PC-3 (cell line): Measurements from ENCODE around the gene CRABP2. TPM values are rescaled to one million over a fixed set of nuclear protein-coding genes. Genes with fewer than 3 reads are reported as not detected.
A peak's percentile ranks its signal among the peaks of the same experiment; 100 is the strongest.

Experiments
- ATAC-seq: fragments of 200-7000 bp; cut with Tn5 transposase; 2 replicates; pipeline ENCODE4 v1.9.1; 2020; ENCODE audit warnings: mild to moderate bottlenecking, moderate library complexity
- BruUV-seq: library from RNA; stranded (reverse); fragments of 400-500 nt; replicated peaks from 2 replicates; lab custom pipeline; 2021; lab: Mats Ljungman, UMichigan
- CTCF ChIA-PET: fragments of 300-600 bp; sonication (Branson Sonifier 250); formaldehyde crosslinking; loops from one replicate; lab custom pipeline; 2022; ENCODE audit warnings: antibody characterized with exemption; lab: Charles Lee
- POLR2A ChIA-PET: fragments of 300-600 bp; sonication (Branson Sonifier 250); formaldehyde crosslinking; loops from one replicate; lab custom pipeline; 2022; ENCODE audit warnings: antibody characterized with exemption; ENCODE audit not compliant: unreplicated experiment; lab: Charles Lee
- DNase-seq: peaks from one replicate; pipeline ENCODE4 v3.0.0-alpha.2; 2015
- H2AFZ ChIP-seq: fragments of 300-600 bp; sonication (generic); 2 replicates; pipeline ENCODE4 v1.6.0; 2016; ENCODE audit warnings: antibody characterized with exemption, low read length
- H3F3A ChIP-seq: fragments of 300-600 bp; sonication (generic); one replicate; pipeline ENCODE4 v1.6.0; 2017; ENCODE audit warnings: antibody characterized with exemption, low read length, control low read depth, mild to moderate bottlenecking; ENCODE audit not compliant: unreplicated experiment
- H3K27ac ChIP-seq: fragments of 300-600 bp; sonication (generic); 2 replicates; pipeline ENCODE4 v1.5.1; 2016; ENCODE audit warnings: mild to moderate bottlenecking, low read length
- H3K27me3 ChIP-seq: fragments of 300-600 bp; sonication (generic); 2 replicates; pipeline ENCODE4 v1.6.1; 2016; ENCODE audit warnings: low read length, mixed read lengths
- H3K36me3 ChIP-seq: fragments of 300-600 bp; sonication (generic); 2 replicates; pipeline ENCODE4 v1.6.1; 2016; ENCODE audit warnings: low read depth, mixed run types, low read length, mixed read lengths
- H3K4me1 ChIP-seq: fragments of 300-600 bp; sonication (generic); 2 replicates; pipeline ENCODE4 v1.5.1; 2016; ENCODE audit warnings: low read length; ENCODE audit not compliant: insufficient read depth
- H3K4me2 ChIP-seq: fragments of 300-600 bp; sonication (generic); 2 replicates; pipeline ENCODE4 v1.6.0; 2016; ENCODE audit warnings: low read length
- H3K4me3 ChIP-seq: fragments of 300-600 bp; sonication (generic); 2 replicates; pipeline ENCODE4 v1.5.1; 2016; ENCODE audit warnings: mild to moderate bottlenecking, low read length, mixed read lengths
- H3K79me2 ChIP-seq: fragments of 300-600 bp; sonication (generic); 2 replicates; pipeline ENCODE4 v1.6.1; 2017; ENCODE audit warnings: low read length, mixed read lengths
- H3K9ac ChIP-seq: fragments of 300-600 bp; sonication (generic); 2 replicates; pipeline ENCODE4 v1.6.0; 2016; ENCODE audit warnings: mild to moderate bottlenecking, low read length
- H3K9me2 ChIP-seq: fragments of 300-600 bp; sonication (generic); replicated peaks from 2 replicates; pipeline ENCODE4 v1.6.1; 2016; ENCODE audit warnings: mixed run types, low read length, mixed read lengths
- H3K9me3 ChIP-seq: fragments of 300-600 bp; sonication (generic); 2 replicates; pipeline ENCODE4 v1.6.1; 2016; ENCODE audit warnings: low read length, mixed read lengths
- H4K20me1 ChIP-seq: fragments of 300-600 bp; sonication (generic); 2 replicates; pipeline ENCODE4 v1.6.1; 2016; ENCODE audit warnings: low read length, mixed read lengths
- CTCF ChIP-seq: fragments of 300-600 bp; sonication (generic); conservative IDR thresholded peaks from 2 replicates; pipeline ENCODE4 v1.5.1; 2017; ENCODE audit warnings: antibody characterized with exemption, low read depth, mild to moderate bottlenecking, low read length
- EZH2 ChIP-seq: fragments of 300-600 bp; sonication (generic); IDR thresholded peaks from one replicate; pipeline ENCODE4 v1.6.1; 2017; ENCODE audit warnings: antibody characterized with exemption, mild to moderate bottlenecking, low read length; ENCODE audit not compliant: unreplicated experiment
- EZH2phosphoT487 ChIP-seq: fragments of 300-600 bp; sonication (generic); IDR thresholded peaks from 2 replicates; pipeline ENCODE4 v1.6.1; 2018; ENCODE audit warnings: mild to moderate bottlenecking, antibody characterized with exemption, low read length, borderline replicate concordance
- intact Hi-C: fragments of 100-400 bp; cut with micrococcal nuclease; formaldehyde crosslinking; loops from 2 replicates; pipeline ENCODE4 v1.9.0; 2023
- total RNA-seq: library from RNA; depleted of rRNA; stranded (reverse); fragments of >200 nt; gene quantifications from 2 replicates; pipeline ENCODE4 v1.2.3, GENCODE V29; 2014

CRABP2 gene
- total RNA-seq, 1 experiment from 2014 or later: 120 TPM

- intact Hi-C loops: no loop called here
- Histone ChIP-seq H3K36me3 (no peaks in the 10 kb centered on the region; the same call in 1 of the 2 replicates), H3K4me1 (peaks cover 30% of the 10 kb centered on the region), H3K27ac (no peak overlapping the region), H3K79me2 (no peaks in the 10 kb centered on the region), H3K9ac (no peak overlapping the region), H3K9me2 (no peaks in the 10 kb centered on the region), H3K4me2 (no peak overlapping the region), H2AFZ (no peak overlapping the region), H4K20me1 (no peaks in the 10 kb centered on the region), H3F3A (peaks cover 8% of the 10 kb centered on the region), H3K4me3 (no peak overlapping the region), H3K9me3 (no peaks in the 10 kb centered on the region), H3K27me3 (no peaks in the 10 kb centered on the region)
- no peak for ATAC-seq
- DNase-seq: no peak
- no peak for TF ChIP-seq EZH2phosphoT487
- TF ChIP-seq CTCF: no peak
- no peak for TF ChIP-seq EZH2
- no TSS peak for BruUV-seq
- CTCF ChIA-PET: no interaction called here
- POLR2A ChIA-PET: no interaction called here
These were observed 8.6 kb downstream of the CRABP2 start for GRCh38 chr1:156696755-156697154.

GRCh38 chr1:156694690-156694962, 10.8 kb downstream of the CRABP2 start:
- Histone ChIP-seq H3K4me1 (peaks cover 47% of the 10 kb centered on the region), H3K4me2 (peak overlapping the region; percentile 67), H3K9me2 (no peaks in the 10 kb centered on the region), H3K9me3 (no peaks in the 10 kb centered on the region), H3K27me3 (no peaks in the 10 kb centered on the region), H3K9ac (no peak overlapping the region), H3F3A (peaks cover 8% of the 10 kb centered on the region), H3K27ac (peak overlapping the region; percentile 75), H4K20me1 (no peaks in the 10 kb centered on the region), H2AFZ (peak overlapping the region; percentile 48), H3K4me3 (no peak overlapping the region), H3K79me2 (no peaks in the 10 kb centered on the region), H3K36me3 (no peaks in the 10 kb centered on the region)
- DNase-seq: no peak
- BruUV-seq: no TSS peak
- ATAC-seq: no peak
- POLR2A ChIA-PET: no interaction called here
- intact Hi-C loops: no loop called here
- TF ChIP-seq EZH2phosphoT487: no peak
- TF ChIP-seq EZH2: no peak
- TF ChIP-seq CTCF: no peak
- CTCF ChIA-PET: no interaction called here

DNA sequence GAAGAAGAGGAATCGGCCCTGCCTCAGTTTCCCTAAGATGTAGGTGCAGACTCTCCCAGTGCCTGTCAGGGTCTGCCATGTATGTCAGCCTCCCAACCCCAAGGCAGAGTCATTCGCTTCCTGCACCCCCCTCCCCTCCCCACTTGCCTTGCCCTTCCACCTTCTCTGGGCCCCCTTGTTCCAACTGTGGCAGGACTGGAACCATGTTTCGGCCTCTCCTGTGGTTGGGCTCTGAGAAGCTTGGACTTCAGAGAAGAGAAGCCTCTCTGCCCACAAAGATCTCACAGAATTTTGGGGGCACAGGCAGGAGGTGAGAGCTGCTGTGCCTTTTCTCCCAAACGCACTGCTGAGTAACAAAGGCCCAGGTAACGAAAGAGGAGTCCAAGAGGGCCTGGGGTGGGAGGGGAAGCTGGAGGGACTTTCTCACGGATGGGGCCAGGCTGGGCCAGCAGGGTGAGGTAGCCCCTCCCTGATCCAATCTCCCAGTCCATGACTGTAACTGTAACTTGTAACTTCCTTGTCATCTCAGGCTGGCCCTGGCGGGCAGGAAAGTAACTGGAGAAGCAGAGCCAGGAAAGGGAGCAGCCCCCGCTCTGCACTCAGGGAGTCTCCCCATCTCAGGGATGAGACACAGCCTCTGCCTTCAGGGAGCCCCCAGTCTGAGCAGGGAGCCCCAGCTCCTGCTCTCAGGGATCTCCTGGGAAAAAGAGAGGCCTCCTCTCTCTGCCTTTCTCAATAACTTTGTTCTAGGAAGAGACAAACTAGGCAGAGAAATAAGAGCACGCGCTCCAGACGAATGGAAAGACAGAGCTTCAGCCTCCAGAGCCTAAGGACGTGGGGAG, 11.3 kb downstream of the CRABP2 start:
- POLR2A ChIA-PET: interaction anchor here (0.5 kb wide), 1 partner anchor 17 kb away, joined by 14 read pairs; no protein-coding TSS in a partner anchor
- Histone ChIP-seq H3K4me2 (peak overlapping the region; percentile 67), H3K9ac (peak overlapping the region; percentile 40), H3K4me1 (peaks cover 51% of the 10 kb centered on the region), H3K9me2 (no peaks in the 10 kb centered on the region), H3K9me3 (no peaks in the 10 kb centered on the region), H3K27me3 (no peaks in the 10 kb centered on the region), H2AFZ (peak overlapping the region; percentile 48), H3K36me3 (no peaks in the 10 kb centered on the region), H3K27ac (peak overlapping the region; percentile 75), H4K20me1 (no peaks in the 10 kb centered on the region), H3K4me3 (no peak overlapping the region), H3F3A (peaks cover 8% of the 10 kb centered on the region), H3K79me2 (no peaks in the 10 kb centered on the region)
- intact Hi-C loops: no loop called here
- peak; percentile 60 for ATAC-seq
- BruUV-seq: no TSS peak
- CTCF ChIA-PET: interaction anchor here (0.5 to 1.0 kb wide), 2 partner anchors 32 to 235 kb away, joined by 6 to 15 read pairs; no protein-coding TSS in a partner anchor
- peak; percentile 75 for DNase-seq
- no peak for TF ChIP-seq CTCF
- TF ChIP-seq EZH2: no peak
- TF ChIP-seq EZH2phosphoT487: no peak
